ENCODE results near the gene ATP5PD.

ATP5PD gene

GRCh38 chr17:75081611-75082540, 35.1 kb upstream of the ATP5PD start:
- TF ChIP-seq CTCF (IDR thresholded peaks at IDR 0.05; ENCODE audit: low read length) (no peak), EZH2 (IDR thresholded peaks at IDR 0.05; ENCODE audit: borderline replicate concordance, low read length) (no peak)
- no peak overlapping the region for H3K27ac ChIP-seq (ENCODE audit: low read depth, low read length, poor library complexity, severe bottlenecking)
- no peaks in the 10 kb centered on the region for H3K79me2 ChIP-seq (ENCODE audit: insufficient read depth, low read length)
- H3K4me3 ChIP-seq (ENCODE audit: low read depth, low read length, poor library complexity, severe bottlenecking): no peak overlapping the region
- H3K9me2 ChIP-seq (ENCODE audit: low read depth, low read length): no peaks in the 10 kb centered on the region
- H4K20me1 ChIP-seq (ENCODE audit: insufficient read depth, low read length): no peaks in the 10 kb centered on the region
- no peaks in the 10 kb centered on the region for H3K36me3 ChIP-seq (ENCODE audit: insufficient read depth, low read length)
- H3K27me3 ChIP-seq (ENCODE audit: insufficient read depth, low read length): peaks cover 12% of the 10 kb centered on the region
- no peaks in the 10 kb centered on the region for H3F3A ChIP-seq (ENCODE audit: insufficient read depth, low read length)
- H3K9ac ChIP-seq (ENCODE audit: low read length): no peak overlapping the region
- peaks cover 19% of the 10 kb centered on the region for H3K4me1 ChIP-seq (ENCODE audit: insufficient read depth, low read length, severe bottlenecking)
- H3K9me3 ChIP-seq (ENCODE audit: low read length): no peaks in the 10 kb centered on the region
- H3K4me2 ChIP-seq (ENCODE audit: low read length): no peak overlapping the region
- no peak overlapping the region for H2AFZ ChIP-seq (ENCODE audit: low read length)

GRCh38 chr17:75079023-75079373, 32.2 kb upstream of the ATP5PD start:
- Histone ChIP-seq H3F3A (ENCODE audit: insufficient read depth, low read length) (no peaks in the 10 kb centered on the region), H3K27me3 (ENCODE audit: insufficient read depth, low read length) (peaks cover 16% of the 10 kb centered on the region; the same call in 1 of the 2 replicates), H2AFZ (ENCODE audit: low read length) (no peak overlapping the region), H3K36me3 (ENCODE audit: insufficient read depth, low read length) (no peaks in the 10 kb centered on the region), H3K4me1 (ENCODE audit: insufficient read depth, low read length, severe bottlenecking) (peaks cover 16% of the 10 kb centered on the region), H4K20me1 (ENCODE audit: insufficient read depth, low read length) (no peaks in the 10 kb centered on the region), H3K9ac (ENCODE audit: low read length) (no peak overlapping the region), H3K9me3 (ENCODE audit: low read length) (no peaks in the 10 kb centered on the region), H3K79me2 (ENCODE audit: insufficient read depth, low read length) (no peaks in the 10 kb centered on the region), H3K4me2 (ENCODE audit: low read length) (no peak overlapping the region), H3K9me2 (ENCODE audit: low read depth, low read length) (no peaks in the 10 kb centered on the region), H3K27ac (ENCODE audit: low read depth, low read length, poor library complexity, severe bottlenecking) (no peak overlapping the region), H3K4me3 (ENCODE audit: low read depth, low read length, poor library complexity, severe bottlenecking) (no peak overlapping the region)
- no peak for TF ChIP-seq EZH2 (IDR thresholded peaks at IDR 0.05; ENCODE audit: borderline replicate concordance, low read length)
- TF ChIP-seq CTCF (IDR thresholded peaks at IDR 0.05; ENCODE audit: low read length): no peak

GRCh38 chr17:75078284-75079022, 31.7 kb upstream of the ATP5PD start:
- no peaks in the 10 kb centered on the region for H3K9me3 ChIP-seq (ENCODE audit: low read length)
- no peaks in the 10 kb centered on the region for H4K20me1 ChIP-seq (ENCODE audit: insufficient read depth, low read length)
- H3K36me3 ChIP-seq (ENCODE audit: insufficient read depth, low read length): no peaks in the 10 kb centered on the region
- H3K9ac ChIP-seq (ENCODE audit: low read length): no peak overlapping the region; the same call in 1 of the 2 replicates
- peak overlapping the region; percentile 53 for H3K4me3 ChIP-seq (ENCODE audit: low read depth, low read length, poor library complexity, severe bottlenecking)
- H2AFZ ChIP-seq (ENCODE audit: low read length): no peak overlapping the region
- peak overlapping the region; percentile 76; the same call in 1 of the 2 replicates for H3K4me2 ChIP-seq (ENCODE audit: low read length)
- peaks cover 13% of the 10 kb centered on the region for H3K4me1 ChIP-seq (ENCODE audit: insufficient read depth, low read length, severe bottlenecking)
- no peaks in the 10 kb centered on the region for H3K9me2 ChIP-seq (ENCODE audit: low read depth, low read length)
- no peaks in the 10 kb centered on the region for H3K79me2 ChIP-seq (ENCODE audit: insufficient read depth, low read length)
- no peak overlapping the region for H3K27ac ChIP-seq (ENCODE audit: low read depth, low read length, poor library complexity, severe bottlenecking)
- H3K27me3 ChIP-seq (ENCODE audit: insufficient read depth, low read length): peaks cover 17% of the 10 kb centered on the region; the same call in 1 of the 2 replicates
- no peaks in the 10 kb centered on the region for H3F3A ChIP-seq (ENCODE audit: insufficient read depth, low read length)
- TF ChIP-seq EZH2 (IDR thresholded peaks at IDR 0.05; ENCODE audit: borderline replicate concordance, low read length) (no peak), CTCF (IDR thresholded peaks at IDR 0.05; ENCODE audit: low read length) (no peak)

Data from OCI-LY1 (cell line).